GM15510 (cell line): Measurements from ENCODE around the gene SEMA3C.

Experiments
- POLR2A ChIP-seq: IDR thresholded peaks from 3 replicates; pipeline ENCODE4 v1.6.1; 2011; ENCODE audit warnings: borderline replicate concordance; ENCODE audit not compliant: insufficient read length; ENCODE audit errors: extremely low read depth

The SEMA3C gene

GRCh38 chr7:80781146-80781545, 137.7 kb downstream of the SEMA3C start:
- TF ChIP-seq POLR2A, result no peak

GRCh38 chr7:80779456-80779855, 139.4 kb downstream of the SEMA3C start:
- no peak for TF ChIP-seq POLR2A

- TF ChIP-seq POLR2A, result no peak
Measured at GRCh38 chr7:80775897-80776296, 143.0 kb downstream of the SEMA3C start.

GRCh38 chr7:80775482-80775881, 143.4 kb downstream of the SEMA3C start:
- no peak for TF ChIP-seq POLR2A

- TF ChIP-seq POLR2A, result no peak
Measured at GRCh38 chr7:80774843-80775242, 144.0 kb downstream of the SEMA3C start.

- no peak for TF ChIP-seq POLR2A
Measured at GRCh38 chr7:80773787-80774508, 144.9 kb downstream of the SEMA3C start.

- no peak for TF ChIP-seq POLR2A
Measured at GRCh38 chr7:80772347-80772993, 146.4 kb downstream of the SEMA3C start.

- no peak for TF ChIP-seq POLR2A
Measured at GRCh38 chr7:80771523-80771922, 147.3 kb downstream of the SEMA3C start.

GRCh38 chr7:80770675-80771081, 148.2 kb downstream of the SEMA3C start:
- TF ChIP-seq POLR2A, result no peak

GRCh38 chr7:80770061-80770460, 148.8 kb downstream of the SEMA3C start:
- TF ChIP-seq POLR2A, result no peak

- TF ChIP-seq POLR2A, result no peak
Measured at GRCh38 chr7:80768756-80769155, 150.1 kb downstream of the SEMA3C start.

- no peak for TF ChIP-seq POLR2A
Measured at GRCh38 chr7:80767654-80768053, 151.2 kb downstream of the SEMA3C start.

- no peak for TF ChIP-seq POLR2A
Measured at GRCh38 chr7:80766724-80767123, 152.1 kb downstream of the SEMA3C start.

- TF ChIP-seq POLR2A, result no peak
Measured at GRCh38 chr7:80764132-80764531, 154.7 kb downstream of the SEMA3C start.

- no peak for TF ChIP-seq POLR2A
Measured at GRCh38 chr7:80763704-80764103, 155.1 kb downstream of the SEMA3C start.

GRCh38 chr7:80763289-80763688, 155.6 kb downstream of the SEMA3C start:
- TF ChIP-seq POLR2A, result no peak
